Neural cell (in vitro differentiated cells): Measurements from ENCODE around the gene WDR31.
A peak's percentile ranks its signal among the peaks of the same experiment; 100 is the strongest.

Source experiments
- CTCF ChIP-seq: fragments of 450-650 bp; IDR thresholded peaks from 2 replicates; pipeline ENCODE4 v1.5.1; 2014; ENCODE audit warnings: antibody characterized with exemption, mild to moderate bottlenecking, moderate library complexity; ENCODE audit not compliant: poor library complexity, severe bottlenecking
- EZH2 ChIP-seq: fragments of 200-600, 300-800 bp; shearing (Covaris generic), sonication (generic); IDR thresholded peaks from 2 replicates; pipeline ENCODE4 v1.6.1; 2014; ENCODE audit warnings: antibody characterized with exemption, low read length, borderline replicate concordance, mild to moderate bottlenecking; ENCODE audit not compliant: insufficient read depth, poor library complexity, severe bottlenecking
- MXI1 ChIP-seq: fragments of 450-650 bp; conservative IDR thresholded peaks from 2 replicates; pipeline ENCODE4 v1.6.1; 2014; ENCODE audit warnings: antibody characterized with exemption, mild to moderate bottlenecking; ENCODE audit not compliant: poor library complexity, severe bottlenecking
- POLR2AphosphoS5 ChIP-seq: IDR thresholded peaks from 2 replicates; pipeline ENCODE4 v1.6.1; 2012

GRCh38 chr9:113275157-113276131 lies 64.6 kb downstream of the WDR31 start, which contains the start of the genes CDC26 and PRPF4:
- no peak for TF ChIP-seq CTCF
- peak; percentile 99 for TF ChIP-seq POLR2AphosphoS5
- no peak for TF ChIP-seq EZH2
- TF ChIP-seq MXI1, result peak; percentile 97
